Measurements from ENCODE around the gene DAND5.

DAND5 gene

GRCh38 chr19:12991296-12991695 is 21.9 kb downstream of the DAND5 start:
- TF ChIP-seq GATA2 (IDR thresholded peaks at IDR 0.05; ENCODE audit: low read depth, low read length) (no peak), GATA3 (IDR thresholded peaks at IDR 0.05; ENCODE audit: low read depth, low read length) (no peak)

- TF ChIP-seq GATA3 (IDR thresholded peaks at IDR 0.05; ENCODE audit: low read depth, low read length) (no peak), GATA2 (IDR thresholded peaks at IDR 0.05; ENCODE audit: low read depth, low read length) (no peak)
Observed at GRCh38 chr19:12992729-12993128, 23.4 kb downstream of the DAND5 start.

GRCh38 chr19:12993562-12993961 is 24.2 kb downstream of the DAND5 start:
- TF ChIP-seq GATA2 (IDR thresholded peaks at IDR 0.05; ENCODE audit: low read depth, low read length), result no peak
- no peak for TF ChIP-seq GATA3 (IDR thresholded peaks at IDR 0.05; ENCODE audit: low read depth, low read length)

GRCh38 chr19:12994701-12995595 is 25.6 kb downstream of the DAND5 start, which contains the start of gene NFIX:
Gene NFIX, plus strand, starts transcription at chr19:12995475. Its CDS starts 363 bp downstream, at chr19:12995838.
- TF ChIP-seq GATA3 (IDR thresholded peaks at IDR 0.05; ENCODE audit: low read depth, low read length) (no peak), GATA2 (IDR thresholded peaks at IDR 0.05; ENCODE audit: low read depth, low read length) (no peak)

GRCh38 chr19:12995596-12996405 is 26.4 kb downstream of the DAND5 start:
- TF ChIP-seq GATA2 (IDR thresholded peaks at IDR 0.05; ENCODE audit: low read depth, low read length) (no peak), GATA3 (IDR thresholded peaks at IDR 0.05; ENCODE audit: low read depth, low read length) (no peak)

GRCh38 chr19:12996406-12997094 is 27.2 kb downstream of the DAND5 start:
- TF ChIP-seq GATA2 (IDR thresholded peaks at IDR 0.05; ENCODE audit: low read depth, low read length) (no peak), GATA3 (IDR thresholded peaks at IDR 0.05; ENCODE audit: low read depth, low read length) (no peak)

GRCh38 chr19:12997179-12997966 is 28.0 kb downstream of the DAND5 start:
- TF ChIP-seq GATA3 (IDR thresholded peaks at IDR 0.05; ENCODE audit: low read depth, low read length), result no peak

- TF ChIP-seq GATA3 (IDR thresholded peaks at IDR 0.05; ENCODE audit: low read depth, low read length) (no peak), GATA2 (IDR thresholded peaks at IDR 0.05; ENCODE audit: low read depth, low read length) (no peak)
Observed at GRCh38 chr19:12997967-12998940, 28.9 kb downstream of the DAND5 start.

GRCh38 chr19:13001166-13001501 is 31.8 kb downstream of the DAND5 start:
- TF ChIP-seq GATA3 (IDR thresholded peaks at IDR 0.05; ENCODE audit: low read depth, low read length) (no peak), GATA2 (IDR thresholded peaks at IDR 0.05; ENCODE audit: low read depth, low read length) (no peak)

GRCh38 chr19:13001502-13002165 is 32.3 kb downstream of the DAND5 start:
- no peak for TF ChIP-seq GATA2 (IDR thresholded peaks at IDR 0.05; ENCODE audit: low read depth, low read length)
- no peak for TF ChIP-seq GATA3 (IDR thresholded peaks at IDR 0.05; ENCODE audit: low read depth, low read length)

GRCh38 chr19:13002166-13002898 is 33.0 kb downstream of the DAND5 start:
- TF ChIP-seq GATA2 (IDR thresholded peaks at IDR 0.05; ENCODE audit: low read depth, low read length), result no peak
- TF ChIP-seq GATA3 (IDR thresholded peaks at IDR 0.05; ENCODE audit: low read depth, low read length), result no peak
